Karpas-422 (cell line): ENCODE data around the gene PTBP3. TPM values are rescaled to one million over a fixed set of nuclear protein-coding genes. Genes with fewer than 3 reads are reported as not detected.

Experiments
- DNase-seq: peaks from one replicate; pipeline ENCODE4 v3.0.0-alpha.2; 2015
- H2AFZ ChIP-seq: fragments of 200-600 bp; sonication (generic); 2 replicates; pipeline ENCODE4 v1.6.1; 2014; ENCODE audit warnings: antibody characterized with exemption, low read length, mixed read lengths
- H3K27ac ChIP-seq: fragments of 200-600 bp; sonication (generic); 2 replicates; pipeline ENCODE4 v1.5.1; 2014; ENCODE audit warnings: mild to moderate bottlenecking, low read length, moderate library complexity
- H3K27me3 ChIP-seq: fragments of 200-600 bp; sonication (generic); 2 replicates; pipeline ENCODE4 v1.6.1; 2014; ENCODE audit warnings: low read length, mixed read lengths
- H3K36me3 ChIP-seq: fragments of 200-600 bp; sonication (generic); 2 replicates; pipeline ENCODE4 v1.6.1; 2014; ENCODE audit warnings: low read length, mixed read lengths; ENCODE audit not compliant: insufficient read depth
- H3K4me1 ChIP-seq: fragments of 200-600 bp; sonication (generic); 2 replicates; pipeline ENCODE4 v1.6.1; 2014; ENCODE audit warnings: mild to moderate bottlenecking, low read length, mixed read lengths
- H3K4me2 ChIP-seq: fragments of 200-600 bp; sonication (generic); 2 replicates; pipeline ENCODE4 v1.6.1; 2014; ENCODE audit warnings: low read length, low read depth, mild to moderate bottlenecking; ENCODE audit not compliant: poor library complexity, severe bottlenecking
- H3K4me3 ChIP-seq: fragments of 200-600 bp; sonication (generic); 2 replicates; pipeline ENCODE4 v1.5.1; 2014; ENCODE audit warnings: mild to moderate bottlenecking, antibody characterized with exemption, low read length, mixed read lengths
- H3K79me2 ChIP-seq: fragments of 200-600 bp; sonication (generic); 2 replicates; pipeline ENCODE4 v1.6.1; 2014; ENCODE audit warnings: mild to moderate bottlenecking, low read length, mixed read lengths
- H3K9ac ChIP-seq: fragments of 200-600 bp; sonication (generic); 2 replicates; pipeline ENCODE4 v1.6.0; 2014; ENCODE audit warnings: low read length
- H3K9me2 ChIP-seq: fragments of 200-600 bp; sonication (generic), shearing (Covaris generic); replicated peaks from 2 replicates; pipeline ENCODE4 v1.6.0; 2014; ENCODE audit warnings: mild to moderate bottlenecking, low read length, moderate library complexity; ENCODE audit not compliant: insufficient read depth
- H3K9me3 ChIP-seq: fragments of 300-700, 200-600 bp; sonication (generic); 2 replicates; pipeline ENCODE4 v1.6.1; 2014; ENCODE audit warnings: low read length, mixed read lengths
- H4K20me1 ChIP-seq: fragments of 200-600 bp; sonication (generic); 2 replicates; pipeline ENCODE4 v1.6.1; 2014; ENCODE audit warnings: mild to moderate bottlenecking, antibody characterized with exemption, low read length, low read depth; ENCODE audit not compliant: insufficient read depth
- total RNA-seq: library from RNA; depleted of rRNA; stranded (reverse); fragments of >200 nt; shearing (Covaris generic); gene quantifications from 2 replicates; pipeline ENCODE4 v1.2.3, GENCODE V29; 2014; ENCODE audit warnings: low replicate concordance

The PTBP3 gene
- total RNA-seq, 1 experiment from 2014 or later, result 114 TPM

- Histone ChIP-seq H2AFZ (no peak overlapping the region), H3K4me1 (peaks cover 4% of the 10 kb centered on the region; the same call in 1 of the 2 replicates)
These were observed 21.9 kb downstream of the PTBP3 start for GRCh38 chr9:112311497-112311896.

DNA sequence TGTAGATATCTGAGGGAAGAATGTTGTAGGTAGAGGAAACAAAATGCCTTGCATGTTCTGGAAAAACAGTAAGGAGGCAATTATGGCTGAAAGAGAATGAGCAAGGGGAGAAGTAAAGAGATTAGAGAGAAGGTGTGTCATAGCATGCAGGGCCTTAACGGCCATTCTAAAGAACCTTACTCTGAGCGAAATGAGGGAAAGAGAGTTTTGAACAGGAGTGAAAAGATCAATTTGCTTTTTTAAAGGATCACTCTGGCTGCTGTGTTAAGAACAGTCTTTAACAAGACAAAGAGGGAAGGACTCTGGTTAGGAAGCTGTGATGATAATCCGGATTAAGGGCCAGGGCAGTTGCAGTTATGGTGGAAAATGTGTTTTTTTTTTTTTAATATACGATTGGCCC lies 22.6 kb downstream of the PTBP3 start:
- H3K36me3 ChIP-seq, result no peaks in the 10 kb centered on the region
- H3K9me2 ChIP-seq, result no peaks in the 10 kb centered on the region
- no peak overlapping the region for H3K4me3 ChIP-seq
- H3K4me2 ChIP-seq, result no peak overlapping the region
- no peaks in the 10 kb centered on the region for H4K20me1 ChIP-seq
- no peaks in the 10 kb centered on the region for H3K9me3 ChIP-seq
- DNase-seq, result no peak
- H3K27me3 ChIP-seq, result no peaks in the 10 kb centered on the region
- H3K9ac ChIP-seq, result no peak overlapping the region
- H3K27ac ChIP-seq, result no peak overlapping the region
- peaks cover 4% of the 10 kb centered on the region; the same call in 1 of the 2 replicates for H3K4me1 ChIP-seq
- H2AFZ ChIP-seq, result no peak overlapping the region
- H3K79me2 ChIP-seq, result peaks cover 97% of the 10 kb centered on the region

More at GRCh38 chr9:112311497-112311896, 21.9 kb downstream of the PTBP3 start:
- H3K36me3 ChIP-seq, result no peaks in the 10 kb centered on the region
- H3K27me3 ChIP-seq, result no peaks in the 10 kb centered on the region
- no peak overlapping the region for H3K27ac ChIP-seq
- no peak overlapping the region for H3K9ac ChIP-seq
- no peaks in the 10 kb centered on the region for H3K9me3 ChIP-seq
- H3K9me2 ChIP-seq, result no peaks in the 10 kb centered on the region
- no peaks in the 10 kb centered on the region for H4K20me1 ChIP-seq
- H3K4me3 ChIP-seq, result no peak overlapping the region
- H3K4me2 ChIP-seq, result no peak overlapping the region
- peaks cover 99% of the 10 kb centered on the region for H3K79me2 ChIP-seq
- DNase-seq, result no peak

DNA sequence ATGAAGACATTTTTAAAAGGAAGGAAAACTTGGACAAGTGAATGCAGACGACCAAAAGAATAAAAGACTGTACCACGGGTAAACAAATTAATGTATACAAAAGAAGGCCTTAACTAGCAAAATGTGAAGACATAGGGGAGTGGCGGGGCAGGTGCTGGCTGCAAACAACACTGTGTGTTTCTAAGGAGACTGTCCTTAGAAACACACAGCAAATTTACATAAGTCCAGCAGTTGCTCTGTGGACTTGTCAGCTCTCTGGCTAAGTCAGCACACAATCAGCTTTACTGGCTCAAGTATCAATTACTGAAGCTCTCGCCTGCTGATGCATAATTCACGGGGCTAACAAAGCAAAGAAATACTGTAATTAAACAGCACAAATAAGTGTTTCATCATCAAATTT lies 24.8 kb downstream of the PTBP3 start:
- Histone ChIP-seq H3K9me2 (no peaks in the 10 kb centered on the region), H3K9ac (no peak overlapping the region), H2AFZ (no peak overlapping the region), H3K27me3 (no peaks in the 10 kb centered on the region), H3K4me1 (no peaks in the 10 kb centered on the region), H3K36me3 (no peaks in the 10 kb centered on the region), H3K79me2 (peaks cover 94% of the 10 kb centered on the region), H4K20me1 (no peaks in the 10 kb centered on the region), H3K9me3 (no peaks in the 10 kb centered on the region), H3K27ac (no peak overlapping the region), H3K4me3 (no peak overlapping the region), H3K4me2 (no peak overlapping the region)
- DNase-seq, result no peak

DNA sequence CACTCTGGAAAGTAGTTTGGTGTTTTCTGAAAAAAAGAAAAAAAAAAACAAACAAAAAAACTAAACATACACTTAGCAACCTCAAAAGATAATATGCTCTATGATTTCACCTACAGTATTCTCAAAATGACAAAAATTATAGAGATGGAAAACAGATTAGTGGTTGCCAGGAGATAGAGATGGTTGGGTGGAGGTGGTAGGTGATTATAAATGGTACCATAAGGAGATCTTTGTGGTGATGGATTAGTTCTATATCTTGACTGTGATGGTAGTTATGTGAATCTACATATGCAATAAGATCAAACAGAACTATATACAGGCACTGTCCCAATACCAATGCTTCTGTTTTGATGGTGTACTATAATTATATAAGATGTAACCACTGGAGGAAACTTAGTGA lies 32.0 kb downstream of the PTBP3 start:
- H3K79me2 ChIP-seq, result peaks cover 95% of the 10 kb centered on the region

GRCh38 chr9:112299514-112299913 lies 33.9 kb downstream of the PTBP3 start:
- H3K79me2 ChIP-seq, result peaks cover 98% of the 10 kb centered on the region
- no peaks in the 10 kb centered on the region for H4K20me1 ChIP-seq
- peaks cover 8% of the 10 kb centered on the region; the same call in 1 of the 2 replicates for H3K36me3 ChIP-seq
- no peak for DNase-seq
- peaks cover 18% of the 10 kb centered on the region for H3K4me1 ChIP-seq
- H2AFZ ChIP-seq, result no peak overlapping the region
- H3K4me2 ChIP-seq, result no peak overlapping the region
- no peak overlapping the region for H3K4me3 ChIP-seq
- no peak overlapping the region for H3K27ac ChIP-seq
- H3K27me3 ChIP-seq, result no peaks in the 10 kb centered on the region
- H3K9me3 ChIP-seq, result no peaks in the 10 kb centered on the region
- no peak overlapping the region for H3K9ac ChIP-seq
- H3K9me2 ChIP-seq, result no peaks in the 10 kb centered on the region

More for the DNA sequence above, 32.0 kb downstream of the PTBP3 start:
- Histone ChIP-seq H3K27me3 (no peaks in the 10 kb centered on the region), H3K4me2 (no peak overlapping the region), H3K4me1 (peaks cover 13% of the 10 kb centered on the region), H3K9me3 (no peaks in the 10 kb centered on the region), H3K4me3 (no peak overlapping the region), H3K27ac (no peak overlapping the region), H3K36me3 (no peaks in the 10 kb centered on the region), H3K9me2 (no peaks in the 10 kb centered on the region), H2AFZ (no peak overlapping the region), H4K20me1 (no peaks in the 10 kb centered on the region), H3K9ac (no peak overlapping the region)
- no peak for DNase-seq

GRCh38 chr9:112296929-112297328 lies 36.5 kb downstream of the PTBP3 start:
- Histone ChIP-seq H3K9me3 (no peaks in the 10 kb centered on the region), H3K4me1 (peaks cover 14% of the 10 kb centered on the region), H3K9me2 (no peaks in the 10 kb centered on the region), H3K27ac (no peak overlapping the region), H3K79me2 (peaks cover 98% of the 10 kb centered on the region), H2AFZ (no peak overlapping the region), H4K20me1 (no peaks in the 10 kb centered on the region), H3K36me3 (peaks cover 30% of the 10 kb centered on the region), H3K27me3 (no peaks in the 10 kb centered on the region), H3K4me3 (no peak overlapping the region), H3K9ac (no peak overlapping the region), H3K4me2 (no peak overlapping the region)
- DNase-seq, result no peak

- H4K20me1 ChIP-seq, result no peaks in the 10 kb centered on the region
- no peak overlapping the region for H3K4me3 ChIP-seq
- H3K36me3 ChIP-seq, result peaks cover 37% of the 10 kb centered on the region
- H3K9ac ChIP-seq, result no peak overlapping the region
- no peak overlapping the region for H3K27ac ChIP-seq
- H3K27me3 ChIP-seq, result no peaks in the 10 kb centered on the region
- H3K79me2 ChIP-seq, result peaks cover 97% of the 10 kb centered on the region
- no peak overlapping the region for H2AFZ ChIP-seq
- H3K4me2 ChIP-seq, result no peak overlapping the region
- H3K4me1 ChIP-seq, result peaks cover 6% of the 10 kb centered on the region
- no peaks in the 10 kb centered on the region for H3K9me3 ChIP-seq
- no peaks in the 10 kb centered on the region for H3K9me2 ChIP-seq
- DNase-seq, result no peak
These were observed 38.2 kb downstream of the PTBP3 start for GRCh38 chr9:112295174-112295573.

- H3K9me3 ChIP-seq, result peaks cover 25% of the 10 kb centered on the region
- H3K4me1 ChIP-seq, result no peaks in the 10 kb centered on the region
- no peak overlapping the region for H3K4me2 ChIP-seq
- H3K9me2 ChIP-seq, result no peaks in the 10 kb centered on the region
- H3K9ac ChIP-seq, result no peak overlapping the region
- peaks cover 88% of the 10 kb centered on the region for H3K79me2 ChIP-seq
- no peaks in the 10 kb centered on the region for H3K27me3 ChIP-seq
- H3K27ac ChIP-seq, result no peak overlapping the region
- no peak overlapping the region for H3K4me3 ChIP-seq
- no peak overlapping the region for H2AFZ ChIP-seq
- no peaks in the 10 kb centered on the region for H4K20me1 ChIP-seq
- DNase-seq, result no peak
- peaks cover 58% of the 10 kb centered on the region for H3K36me3 ChIP-seq
These were observed 45.4 kb downstream of the PTBP3 start for GRCh38 chr9:112288029-112288428.

- H3K27me3 ChIP-seq, result no peaks in the 10 kb centered on the region
- no peak overlapping the region for H3K4me3 ChIP-seq
- H3K9me3 ChIP-seq, result peaks cover 25% of the 10 kb centered on the region
- H3K27ac ChIP-seq, result no peak overlapping the region
- H3K9ac ChIP-seq, result no peak overlapping the region
- no peak overlapping the region for H2AFZ ChIP-seq
- no peaks in the 10 kb centered on the region for H3K4me1 ChIP-seq
- no peaks in the 10 kb centered on the region for H4K20me1 ChIP-seq
- H3K9me2 ChIP-seq, result no peaks in the 10 kb centered on the region
- H3K4me2 ChIP-seq, result no peak overlapping the region
- peaks cover 48% of the 10 kb centered on the region for H3K36me3 ChIP-seq
- no peak for DNase-seq
- H3K79me2 ChIP-seq, result peaks cover 86% of the 10 kb centered on the region
These were observed 46.5 kb downstream of the PTBP3 start for GRCh38 chr9:112286926-112287325.
